ENCODE data around the gene HTATIP2.
"Not testable (repeated sequence)": the region's sequence is repeated elsewhere in the genome, so short reads cannot be mapped to it uniquely, and the experiment has no call there.

Gene HTATIP2

DNA sequence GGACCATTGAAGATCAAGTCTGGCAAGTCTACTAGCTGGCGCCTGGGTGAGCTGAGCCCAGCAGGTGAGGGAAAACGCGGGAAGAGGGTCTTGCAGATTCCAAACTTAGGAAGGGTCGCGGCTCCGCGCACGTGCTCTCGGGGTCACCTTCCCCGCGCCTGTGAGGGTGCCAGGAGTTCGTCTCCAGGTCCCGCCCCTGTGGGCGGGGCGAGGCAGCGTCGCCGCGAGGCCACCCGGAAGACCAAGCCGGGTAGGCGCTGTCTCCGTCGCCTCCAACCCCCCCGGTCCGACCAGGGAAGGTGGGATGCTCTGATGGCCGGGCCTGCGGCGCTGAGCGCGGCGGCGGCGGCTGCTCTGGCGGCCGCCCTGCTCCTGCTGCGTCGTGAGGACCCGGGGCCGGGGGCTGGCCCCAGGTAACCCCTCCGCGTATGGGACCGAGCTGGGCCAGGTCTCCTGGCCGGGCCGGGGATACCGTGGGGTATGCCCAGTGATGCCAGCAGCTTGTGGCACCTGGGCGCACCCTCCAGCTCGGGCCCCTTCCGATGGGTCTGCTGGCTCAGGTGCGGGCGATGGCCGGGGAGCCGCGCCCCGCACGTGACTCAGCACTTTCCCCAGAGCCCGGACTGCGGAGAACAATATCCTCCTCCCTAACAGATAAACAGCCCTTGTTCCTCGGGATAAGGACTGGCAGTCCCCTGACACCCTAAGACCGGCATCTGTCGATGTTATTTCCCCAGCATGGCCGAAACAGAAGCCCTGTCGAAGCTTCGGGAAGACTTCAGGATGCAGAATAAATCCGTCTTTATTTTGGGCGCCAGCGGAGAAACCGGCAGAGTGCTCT lies at the start of gene HTATIP2:
TSS of gene HTATIP2 (plus strand) at position 215 of the 841 bp plus-strand sequence. CDS start at position 739, 524 bp downstream.
- peak; percentile 74 to 75 for DNase-seq

DNA sequence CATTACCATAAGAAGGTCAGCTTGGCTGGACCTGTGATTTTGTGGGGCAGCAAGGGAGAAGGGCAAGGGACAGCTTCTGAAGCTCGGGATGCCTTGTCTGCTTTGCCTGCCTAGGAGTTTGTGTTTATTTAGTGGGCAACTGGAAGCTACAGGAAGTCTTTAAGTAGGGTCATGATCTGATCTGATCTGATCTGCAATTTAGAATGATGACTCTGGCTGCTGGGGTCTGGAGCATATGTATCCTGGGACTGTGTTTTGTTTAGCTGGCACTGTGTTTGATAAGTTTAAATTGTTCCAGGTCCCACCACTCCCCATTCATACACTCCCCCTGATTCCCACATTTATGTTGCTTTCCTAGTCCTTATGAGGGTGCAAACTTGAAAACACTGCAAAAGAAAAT lies 47.7 kb upstream of the HTATIP2 start:
- DNase-seq, result no peak

DNA sequence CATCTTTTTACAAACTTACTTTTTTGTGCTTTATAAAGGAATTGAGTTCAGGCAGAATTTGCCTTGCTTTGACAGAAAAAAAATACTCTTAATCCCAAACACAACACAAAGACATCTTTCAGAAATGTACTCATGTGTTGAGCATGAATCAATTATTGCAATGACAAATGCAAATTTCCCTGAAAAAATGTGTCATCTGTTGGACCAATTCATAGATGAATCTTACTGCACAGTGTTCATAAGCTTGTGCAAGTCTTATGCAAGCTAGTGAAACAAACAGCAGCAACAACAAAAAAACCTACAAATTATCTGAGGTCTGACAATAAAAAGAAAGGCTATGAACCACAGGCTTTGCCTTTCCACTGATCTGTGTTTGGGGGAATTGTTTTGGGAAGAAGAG lies 42.3 kb upstream of the HTATIP2 start:
- DNase-seq, result no peak

DNA sequence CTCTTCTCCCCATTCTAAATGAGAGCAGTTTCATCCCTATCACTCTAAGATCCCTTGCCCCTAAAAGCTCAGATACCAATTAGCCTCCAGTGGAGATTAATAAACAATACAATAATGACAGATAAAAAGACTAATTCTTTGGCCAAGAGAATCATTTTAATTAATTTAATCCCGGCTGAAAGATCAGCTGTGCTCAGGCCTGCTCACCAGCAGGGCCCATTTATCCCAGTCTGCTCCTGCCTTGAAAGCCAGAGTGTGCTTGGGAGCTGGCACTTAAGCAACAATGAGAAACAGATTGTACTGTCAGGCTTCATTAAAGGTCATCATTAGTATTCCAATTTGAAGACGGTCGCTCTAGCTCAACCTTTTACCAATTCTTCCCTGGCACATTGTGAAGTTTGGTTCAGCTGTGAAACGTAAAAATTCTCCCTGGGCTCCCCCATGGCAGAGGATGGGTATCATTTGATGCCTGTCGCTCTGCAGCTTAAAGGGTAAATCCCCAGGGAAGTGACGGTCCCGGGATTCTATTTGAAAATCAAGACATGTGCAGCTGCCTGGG lies 36.1 kb upstream of the HTATIP2 start:
- no peak for DNase-seq

DNA sequence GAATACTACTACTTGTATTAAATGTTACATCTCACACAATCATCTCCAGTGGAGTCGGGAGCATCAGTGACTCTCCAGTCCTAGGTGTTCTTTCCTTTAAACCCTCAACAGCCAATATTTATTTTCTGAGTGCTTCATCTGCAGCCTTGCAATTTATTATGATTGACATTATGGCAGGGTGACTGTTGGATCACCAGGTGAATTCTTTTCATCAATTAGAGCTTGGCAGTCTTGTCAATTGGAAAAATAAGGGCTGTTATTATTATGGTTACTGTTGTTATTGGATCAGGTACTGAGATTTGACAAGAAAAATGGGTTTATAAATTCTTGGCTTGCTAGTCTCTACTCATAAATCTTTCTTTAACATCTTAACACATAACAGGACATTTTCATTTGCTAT lies 27.5 kb upstream of the HTATIP2 start:
- no peak for DNase-seq

DNA sequence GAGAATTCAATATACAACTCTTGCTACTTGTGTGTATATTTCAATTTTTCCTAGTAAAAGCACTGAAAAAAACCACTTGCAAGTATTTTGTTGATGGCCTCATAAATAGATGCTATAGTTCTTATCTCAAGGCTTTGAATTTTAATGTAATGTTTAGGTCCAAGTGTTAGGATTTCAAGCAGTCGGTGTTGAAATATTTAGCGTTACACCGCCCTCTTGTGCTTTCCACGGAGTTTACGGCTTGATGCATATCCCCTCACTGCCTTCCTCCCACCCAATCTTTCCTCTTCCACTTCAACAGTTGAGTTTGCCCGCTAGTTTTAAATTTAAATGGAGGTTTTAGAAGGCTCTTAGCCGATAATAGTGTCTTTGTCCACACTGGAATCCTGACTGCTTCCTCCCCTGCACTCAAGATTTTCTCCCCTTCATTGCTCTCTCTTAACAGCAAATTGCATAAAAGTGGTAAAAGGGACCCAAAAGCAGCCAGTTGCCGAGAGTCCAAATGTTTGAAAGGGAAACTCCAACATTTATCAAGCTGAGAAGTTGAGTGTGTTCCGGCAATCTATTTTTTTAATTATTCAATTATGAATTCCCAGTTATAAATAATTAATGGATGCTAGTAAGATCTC lies 25.9 kb upstream of the HTATIP2 start:
- no peak for DNase-seq

DNA sequence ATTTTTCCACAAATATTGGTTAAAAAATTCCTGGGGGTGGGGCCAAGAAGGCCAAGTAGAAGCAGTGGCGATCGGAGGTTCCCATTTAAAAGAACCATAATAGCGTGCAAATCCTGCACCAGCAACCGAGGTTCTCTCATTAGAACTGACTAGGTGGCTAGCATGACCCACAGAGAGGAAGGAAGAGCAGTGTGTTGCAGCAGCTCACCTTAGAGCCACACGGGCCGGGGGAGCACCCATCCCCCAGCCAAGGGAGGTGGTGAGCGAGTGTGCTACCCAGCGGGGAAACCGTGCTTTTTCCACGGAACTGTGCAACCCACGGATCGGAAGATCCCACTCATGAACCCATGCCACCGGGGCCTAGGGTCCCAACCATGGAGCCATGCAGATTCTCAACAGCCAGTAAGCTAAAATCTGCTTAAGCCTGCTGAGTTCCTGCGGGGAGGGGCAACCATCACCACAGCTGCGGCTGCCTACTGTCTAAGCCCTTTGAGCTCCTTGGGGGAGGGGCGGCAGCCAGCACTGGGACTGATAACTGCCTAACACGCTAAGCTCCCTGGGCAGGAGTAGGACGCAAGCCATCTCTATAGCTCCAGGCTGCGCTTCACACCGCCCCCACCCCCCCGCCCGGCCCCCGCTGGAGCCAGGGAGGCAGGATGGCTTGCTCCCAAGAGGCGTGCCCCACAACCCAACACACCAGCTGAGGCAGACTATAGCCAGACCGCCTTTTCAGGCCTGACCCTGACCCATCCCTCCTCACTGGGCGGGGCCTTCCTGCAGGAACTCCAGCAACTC lies 21.0 kb upstream of the HTATIP2 start:
- DNase-seq, result no peak

DNA sequence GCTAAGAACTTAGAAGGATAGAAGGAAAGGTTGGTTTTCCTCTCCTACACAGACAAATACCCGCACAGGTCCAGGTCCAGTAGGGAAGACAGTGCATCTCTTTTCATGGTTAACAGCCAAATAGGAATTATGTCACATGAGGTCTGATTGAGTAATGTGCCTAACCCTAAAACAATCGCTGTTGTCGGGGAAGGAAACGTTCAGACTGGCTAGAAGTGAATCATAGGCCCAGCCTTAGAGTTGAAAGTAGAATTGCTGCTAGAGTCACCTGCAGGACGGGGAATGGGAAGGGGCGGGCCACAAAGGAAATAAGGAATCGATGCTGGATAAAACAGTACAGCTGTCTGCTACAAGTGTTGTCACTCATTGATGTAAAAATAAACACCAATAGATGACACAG lies 12.4 kb upstream of the HTATIP2 start:
- DNase-seq, result no peak

DNA sequence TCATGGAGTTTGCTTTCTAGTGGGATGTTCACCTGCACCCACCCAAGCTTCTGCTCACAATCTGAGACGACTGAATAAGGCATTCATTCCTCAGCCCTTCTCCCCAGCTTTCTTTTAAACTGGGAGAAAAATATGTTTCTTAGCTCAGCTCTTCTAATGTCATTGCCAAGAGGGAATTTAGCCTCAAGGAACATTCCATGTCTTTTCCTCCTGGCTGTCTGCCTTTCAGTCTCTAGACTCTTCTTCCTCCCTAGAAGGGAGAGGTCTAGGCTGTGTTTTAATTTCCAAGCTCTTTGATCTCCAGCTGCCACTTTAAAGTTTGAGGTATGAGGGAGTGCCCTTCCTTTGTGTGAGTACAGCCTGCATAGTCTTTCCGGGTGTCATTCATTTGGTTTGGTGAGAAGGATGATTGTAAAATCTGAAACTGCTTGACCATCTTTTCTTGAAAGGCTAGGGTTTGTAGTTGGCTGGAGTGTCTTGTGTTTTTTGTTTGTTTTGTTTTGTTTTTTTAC lies 11.7 kb upstream of the HTATIP2 start:
- no peak for DNase-seq

DNA sequence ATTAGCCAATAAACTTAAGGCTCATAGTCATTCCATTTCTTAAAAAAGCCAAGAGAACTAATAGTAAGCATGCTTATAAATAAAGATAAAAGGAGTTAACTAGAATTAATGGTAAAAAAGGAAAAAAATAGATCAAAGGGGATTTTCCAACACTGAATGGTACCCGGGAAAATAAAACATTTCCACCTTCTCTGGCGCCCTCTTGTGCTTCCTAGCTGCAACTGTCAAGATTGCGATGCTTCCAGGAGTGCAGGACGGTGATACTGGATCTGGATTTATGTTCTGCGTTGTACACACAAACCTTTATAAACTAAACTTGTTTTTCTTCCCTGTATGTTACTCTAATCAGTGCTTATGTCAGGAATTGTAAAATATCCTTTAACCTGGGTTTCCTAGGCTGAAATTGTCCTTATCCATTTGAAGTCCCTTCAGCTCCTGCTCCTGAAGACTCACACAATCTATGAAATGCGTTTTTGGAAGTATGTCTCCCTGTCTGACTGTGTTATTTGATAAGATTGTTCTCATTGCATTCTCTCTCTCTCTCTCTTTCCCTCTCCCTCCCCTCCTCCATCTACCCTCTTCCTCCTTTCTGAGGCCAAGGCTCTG lies 9.6 kb upstream of the HTATIP2 start:
- peak in 1 of 2 donors; percentile 22 for DNase-seq

DNA sequence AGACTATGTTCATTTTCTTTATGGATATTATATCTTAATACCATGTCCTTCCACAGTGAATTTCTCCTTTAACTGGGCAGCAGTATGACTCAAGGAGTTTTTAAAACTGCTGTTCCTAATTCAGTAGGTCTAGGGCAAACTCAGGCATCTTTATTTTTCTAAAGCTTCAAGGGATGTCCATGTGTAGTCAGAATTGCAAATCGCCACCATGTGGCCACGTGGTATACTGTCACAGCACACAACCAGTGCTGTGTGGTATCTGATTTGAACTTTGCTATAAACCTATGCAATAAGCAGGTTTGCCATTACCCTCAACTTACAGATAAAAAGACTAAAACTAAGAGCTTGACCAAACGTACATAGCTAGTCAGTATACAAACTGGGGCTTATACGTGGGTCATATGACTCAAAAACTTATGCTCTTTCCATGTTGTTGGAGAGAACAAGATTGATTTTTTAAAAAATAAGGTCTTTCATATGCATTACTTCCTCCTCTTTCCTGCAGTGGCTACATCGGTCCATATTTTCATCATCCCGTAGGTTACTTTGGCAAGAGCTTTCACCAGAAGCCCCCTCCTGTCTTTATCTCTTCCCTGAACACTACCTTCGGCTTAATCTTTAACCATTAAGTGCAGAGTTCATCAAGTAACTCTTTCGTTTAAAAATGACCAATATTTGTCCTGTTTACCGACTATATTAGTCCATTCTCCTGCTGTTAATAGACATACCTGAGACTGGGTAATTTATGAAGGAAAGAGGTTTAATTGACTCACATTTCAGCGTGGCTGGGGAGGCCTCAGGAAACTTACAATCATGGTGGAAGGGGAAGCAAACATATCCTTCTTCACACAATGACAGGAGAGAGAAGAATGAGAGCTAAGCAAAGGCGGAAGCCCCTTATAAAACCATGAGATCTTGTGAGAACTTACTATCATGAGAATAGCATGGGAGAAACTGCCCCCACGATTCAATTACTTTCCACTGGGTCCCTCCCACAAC lies 8.0 kb upstream of the HTATIP2 start:
- DNase-seq, result peak; percentile 22 to 44

DNA sequence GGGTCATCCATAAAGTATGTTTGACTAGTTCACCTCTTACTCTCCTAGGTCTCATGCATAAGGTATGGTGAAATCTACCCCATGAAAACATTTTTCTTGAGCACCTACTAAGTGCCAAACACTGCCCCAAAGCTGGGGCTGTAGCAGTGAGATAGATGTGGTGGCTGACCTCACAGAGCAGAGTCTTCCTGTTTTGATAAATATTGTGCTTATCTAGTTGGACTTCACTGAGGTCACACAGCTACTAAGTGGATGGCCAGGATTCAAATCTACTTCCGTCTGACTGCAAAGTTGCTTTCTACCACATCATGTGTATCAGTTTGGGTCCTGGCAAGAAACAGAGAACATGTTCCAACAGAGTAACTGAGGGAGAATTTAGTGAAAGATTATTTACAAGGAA lies 6.4 kb upstream of the HTATIP2 start:
- DNase-seq, result no peak

DNA sequence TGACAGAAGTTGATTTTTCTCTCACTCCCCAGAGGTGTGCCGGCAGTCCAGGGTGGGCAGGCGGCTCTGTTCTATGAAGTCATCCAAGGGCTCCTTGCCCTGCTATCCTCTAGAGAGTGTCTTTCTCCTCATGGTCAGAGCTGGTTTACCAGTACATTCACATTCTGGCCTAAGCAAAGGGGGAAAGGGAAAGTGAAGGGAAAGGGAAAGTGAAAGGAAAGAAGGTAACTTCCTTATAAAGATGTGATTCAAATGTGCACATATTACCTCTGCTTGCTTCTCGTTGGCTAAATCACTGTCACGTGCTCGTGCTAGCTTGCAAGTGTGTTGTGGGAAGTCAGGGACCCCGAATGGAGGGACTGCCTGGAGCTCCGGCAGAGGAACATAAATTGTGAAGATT lies 2.9 kb upstream of the HTATIP2 start:
- peak; percentile 33 for DNase-seq

DNA sequence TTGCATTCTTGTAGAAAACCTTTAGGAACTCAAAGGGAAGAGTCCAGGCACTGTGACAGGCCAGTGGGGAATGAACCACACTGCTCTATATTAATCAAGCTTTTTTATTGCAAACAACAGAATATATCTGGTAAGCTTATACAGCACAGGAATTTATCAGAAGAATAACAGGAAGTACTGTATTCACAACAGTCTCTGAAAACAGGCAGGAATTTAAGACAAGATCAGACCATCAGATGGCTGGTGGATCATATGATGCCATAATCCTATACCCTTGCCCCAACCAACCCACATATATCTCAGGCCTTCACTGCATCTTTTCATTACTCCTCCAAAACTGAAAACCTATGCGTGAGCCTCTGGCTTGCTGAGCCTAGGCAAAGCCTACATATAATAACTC lies 1.0 kb upstream of the HTATIP2 start:
- DNase-seq, result no peak

DNA sequence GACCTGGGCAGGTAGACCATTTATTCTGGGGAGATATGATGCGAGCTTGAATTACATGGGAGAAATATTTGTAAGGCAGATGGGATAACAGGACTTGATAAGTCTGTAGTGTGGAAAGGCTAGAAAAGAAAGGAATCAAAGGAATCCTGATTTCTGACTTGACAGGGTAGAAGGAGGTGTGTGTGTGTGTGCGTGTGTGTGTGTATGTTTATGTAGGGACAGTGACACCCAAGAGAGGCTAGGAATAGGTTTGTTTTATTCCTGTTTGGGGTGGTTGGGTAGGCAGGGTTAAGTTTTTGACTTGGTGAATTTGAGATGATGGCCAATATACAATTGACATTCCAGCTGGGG lies 390 bp upstream of the HTATIP2 start:
- no peak for DNase-seq

DNA sequence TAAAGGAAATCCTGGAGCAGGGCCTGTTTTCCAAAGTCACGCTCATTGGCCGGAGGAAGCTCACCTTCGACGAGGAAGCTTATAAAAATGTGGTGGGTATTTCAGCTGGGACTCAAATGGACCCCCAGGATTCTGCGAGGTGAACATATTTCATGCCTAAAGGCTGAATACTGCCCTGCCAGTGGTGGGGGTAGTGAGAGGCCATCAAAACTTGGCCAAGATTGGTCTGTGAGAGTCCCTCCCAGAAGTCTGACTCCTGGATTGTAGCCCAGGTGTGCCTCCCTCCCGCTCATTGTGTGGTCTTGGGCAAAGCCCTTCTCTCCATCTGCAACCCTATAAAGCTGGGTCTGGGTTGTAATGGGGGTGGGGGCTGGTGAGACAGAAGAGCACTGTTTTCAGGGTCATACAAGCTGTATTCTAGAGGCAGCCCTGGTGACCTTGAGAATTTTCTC lies 853 bp downstream of the HTATIP2 start:
- no peak for DNase-seq

DNA sequence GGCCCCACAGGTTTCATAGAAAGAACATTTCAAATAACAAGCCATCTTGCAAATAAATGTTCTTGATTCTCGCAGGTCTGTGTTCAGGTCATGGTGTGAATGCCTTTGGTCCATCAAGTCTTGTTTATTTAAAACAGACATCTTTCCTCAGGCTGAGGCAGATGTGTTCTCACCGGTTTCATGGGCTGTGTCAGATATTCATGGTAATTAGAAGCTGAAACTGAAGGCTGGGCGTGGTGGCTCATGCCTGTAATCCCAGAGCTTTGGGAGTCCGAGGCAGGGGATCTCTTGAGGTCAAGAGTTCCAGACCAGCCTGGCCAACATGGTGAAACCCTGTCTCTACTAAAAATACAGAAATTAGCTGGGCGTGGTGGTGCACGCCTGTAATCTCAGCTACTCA lies 2.0 kb downstream of the HTATIP2 start:
- DNase-seq, result not testable (repeated sequence)

DNA sequence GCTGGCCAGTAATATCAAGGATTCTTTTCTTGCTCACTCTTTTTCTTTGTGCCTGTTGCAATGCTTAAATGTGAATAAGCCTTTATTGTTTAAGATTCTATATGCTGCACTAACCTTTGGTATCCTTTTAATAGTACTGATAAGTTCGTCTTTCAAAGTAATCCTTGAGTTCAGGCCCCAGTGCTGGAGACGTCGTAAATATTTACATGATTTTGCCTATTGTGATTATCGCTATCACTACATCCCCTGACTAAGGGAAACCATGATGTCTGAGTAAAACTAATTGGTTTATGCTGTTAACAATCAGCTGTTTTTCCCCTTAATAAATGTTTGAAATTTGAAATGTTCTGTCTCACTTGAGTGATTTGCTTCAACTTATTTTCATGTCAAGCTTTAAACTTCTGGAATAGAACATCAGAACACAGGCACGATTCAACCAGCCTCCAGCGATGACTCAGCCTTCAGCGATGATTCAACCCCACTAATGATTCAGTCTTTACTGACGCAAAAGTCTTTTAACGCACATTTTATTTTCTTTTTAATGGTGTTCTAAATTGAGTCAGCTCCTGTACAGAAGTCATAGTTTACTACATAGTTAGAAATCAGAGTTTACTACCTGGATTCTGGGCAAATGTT lies 3.9 kb downstream of the HTATIP2 start:
- peak; percentile 64 to 73 for DNase-seq

DNA sequence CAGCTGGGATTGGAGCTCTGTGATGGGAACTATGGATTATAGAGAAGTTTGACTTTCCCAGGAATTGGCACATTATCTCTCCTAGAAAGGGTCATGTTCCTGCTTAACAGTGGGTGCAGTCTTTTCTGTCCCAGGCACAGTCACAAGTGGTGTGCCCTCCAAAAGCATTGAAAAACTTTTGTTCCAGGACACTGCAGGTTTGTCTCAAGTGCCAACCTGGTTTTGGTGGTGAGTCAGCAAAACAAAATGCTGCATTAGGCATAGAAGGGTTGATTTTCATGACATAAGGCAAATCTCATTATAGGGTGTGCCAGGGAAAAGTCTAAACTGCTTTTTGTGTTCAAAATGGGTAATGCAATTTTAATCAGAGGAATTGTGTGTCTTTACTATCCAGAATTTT lies 4.9 kb downstream of the HTATIP2 start:
- no peak for DNase-seq

DNA sequence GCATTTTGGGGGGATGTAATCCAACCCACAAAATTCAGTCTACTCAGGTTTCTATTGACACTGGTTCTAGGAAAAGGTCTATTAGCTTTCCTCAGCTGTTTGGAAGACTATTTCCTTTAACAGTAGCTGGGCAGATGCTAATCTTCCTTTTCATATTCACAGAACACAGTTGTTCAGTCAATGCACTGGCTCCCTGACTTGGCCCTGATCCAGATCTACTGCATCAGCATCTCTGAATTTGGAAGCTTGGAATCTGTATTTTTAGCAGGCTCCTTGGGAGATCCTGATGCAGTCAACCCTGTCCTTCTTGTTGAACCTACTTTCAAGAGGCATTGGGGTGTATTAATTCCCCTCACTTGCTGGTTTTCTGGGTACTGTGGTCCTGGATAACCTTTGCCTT lies 6.3 kb downstream of the HTATIP2 start:
- no peak for DNase-seq

DNA sequence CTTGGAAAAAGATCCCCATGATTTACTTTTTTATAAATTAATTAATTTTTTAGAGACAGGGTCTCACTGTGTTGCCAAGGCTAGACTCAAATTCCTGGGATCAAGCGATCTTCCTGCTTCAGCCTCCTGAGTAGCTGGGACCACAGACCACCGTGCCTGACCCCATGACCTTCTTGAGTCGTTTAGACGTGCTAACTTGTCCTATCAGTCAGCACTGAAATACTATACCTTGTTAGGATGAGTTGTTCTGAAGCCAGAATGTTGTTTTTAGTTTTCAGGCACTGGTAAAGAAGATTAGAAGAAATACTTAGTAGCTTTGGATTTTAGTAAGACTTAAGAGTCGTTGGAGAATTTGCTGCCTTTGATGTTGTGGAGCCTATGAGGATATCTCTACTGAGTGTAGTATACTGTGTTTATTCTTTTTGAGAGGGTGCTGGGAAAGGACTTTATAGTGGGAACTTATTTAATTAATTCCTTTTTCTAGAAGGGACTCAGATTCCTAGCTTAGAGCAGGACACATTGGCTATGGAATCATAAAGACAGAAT lies 8.6 kb downstream of the HTATIP2 start:
- no peak for DNase-seq

All from activated CD4-positive, alpha-beta T cell treated with anti-CD3 and anti-CD28 coated beads for 4 hours (primary cell).